ENCODE data around the gene MKRN2OS. TPM values are rescaled to one million over a fixed set of nuclear protein-coding genes. Genes with fewer than 3 reads are reported as not detected.
"Not testable (repeated sequence)": the region's sequence is repeated elsewhere in the genome, so short reads cannot be mapped to it uniquely, and the experiment has no call there.

Gene MKRN2OS
- total RNA-seq, 1 donor from 2014 or later: not detected

DNA sequence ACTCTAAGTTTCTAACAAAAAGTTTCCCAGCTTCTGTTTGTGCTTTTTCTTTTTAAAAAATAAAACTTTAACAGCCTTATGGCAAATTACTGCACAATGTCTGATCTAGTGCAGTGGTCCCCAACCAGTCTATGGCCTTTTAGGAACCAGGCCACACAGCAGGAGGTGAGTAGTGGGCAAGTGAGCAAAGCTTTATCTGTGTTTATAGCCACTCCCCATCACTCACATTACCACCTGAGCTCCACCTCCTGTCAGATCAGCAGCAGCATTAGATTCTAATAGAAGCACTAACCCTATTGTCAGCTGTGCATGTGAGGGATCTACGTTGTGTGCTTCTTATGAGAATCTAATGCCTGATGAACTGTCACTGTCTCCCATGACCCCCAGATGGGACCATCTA, 17.2 kb upstream of the MKRN2OS start:
- no peak for DNase-seq (ENCODE audit: extremely low read depth, low read depth, low spot score)

DNA sequence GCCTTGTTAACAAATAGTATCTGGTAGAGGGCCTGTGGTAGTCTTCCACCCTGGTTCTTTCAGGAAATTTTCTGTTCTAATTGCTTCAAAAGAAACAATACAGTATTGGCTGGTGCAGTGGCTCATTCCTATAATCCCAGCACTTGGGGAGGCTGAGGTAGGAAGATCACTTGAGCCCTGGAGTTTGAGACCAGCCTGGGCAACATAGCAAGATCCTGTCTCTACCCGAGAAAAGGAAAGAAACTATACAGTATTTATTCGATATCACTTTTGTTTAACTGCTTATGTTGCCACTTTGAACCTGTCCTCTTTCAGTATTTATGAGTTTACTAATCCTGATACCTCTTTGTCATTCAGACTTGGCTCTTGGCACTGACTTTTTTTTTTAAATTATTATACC, 16.1 kb upstream of the MKRN2OS start:
- no peak for DNase-seq (ENCODE audit: extremely low read depth, low read depth, low spot score)

GRCh38 chr3:12560505-12561190, 15.3 kb upstream of the MKRN2OS start:
- DNase-seq (ENCODE audit: extremely low read depth, low read depth, low spot score): no peak

- DNase-seq (ENCODE audit: extremely low read depth, low read depth, low spot score): no peak
Measured at GRCh38 chr3:12559520-12559919, 14.2 kb upstream of the MKRN2OS start.

- DNase-seq (ENCODE audit: extremely low read depth, low read depth, low spot score): no peak
Measured at GRCh38 chr3:12558706-12559105, 13.4 kb upstream of the MKRN2OS start.

DNA sequence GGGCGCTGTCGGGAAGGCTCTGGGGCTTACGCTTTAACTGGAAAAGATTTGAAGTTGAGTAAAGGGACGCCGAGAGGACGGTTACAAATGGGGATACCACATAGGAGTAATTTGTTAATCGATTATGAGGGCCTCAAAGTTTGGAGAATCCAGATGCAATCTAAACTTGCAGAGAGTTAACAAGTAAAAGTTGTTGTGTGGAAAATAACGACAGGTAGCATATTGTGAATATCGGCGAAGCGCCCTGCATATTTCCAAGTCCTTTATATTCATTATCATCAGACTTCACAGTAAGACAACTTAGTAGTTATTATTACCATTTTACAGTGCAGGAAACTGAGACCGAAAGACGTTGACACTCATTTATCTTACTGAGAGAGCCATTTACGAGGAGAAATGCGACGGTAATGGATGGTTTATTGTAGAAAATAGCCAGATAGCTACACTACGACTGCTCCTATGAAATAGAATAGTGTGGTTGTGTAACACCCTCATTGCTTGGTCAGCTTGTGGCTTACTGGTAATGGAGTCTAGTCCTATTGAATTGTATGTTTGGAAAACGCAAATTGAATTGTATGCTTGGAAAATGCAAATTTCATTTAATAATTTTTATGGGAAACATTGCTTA, 12.3 kb upstream of the MKRN2OS start:
- no peak for DNase-seq (ENCODE audit: extremely low read depth, low read depth, low spot score)

GRCh38 chr3:12556690-12557472, 11.6 kb upstream of the MKRN2OS start, which contains the start of gene MKRN2:
TSS of gene MKRN2 (plus strand) at chr3:12557087. CDS start at chr3:12557151, 64 bp downstream.
- peak; percentile 48 for DNase-seq (ENCODE audit: extremely low read depth, low read depth, low spot score)

GRCh38 chr3:12556314-12556689, 11.0 kb upstream of the MKRN2OS start:
- DNase-seq (ENCODE audit: extremely low read depth, low read depth, low spot score): no peak

DNA sequence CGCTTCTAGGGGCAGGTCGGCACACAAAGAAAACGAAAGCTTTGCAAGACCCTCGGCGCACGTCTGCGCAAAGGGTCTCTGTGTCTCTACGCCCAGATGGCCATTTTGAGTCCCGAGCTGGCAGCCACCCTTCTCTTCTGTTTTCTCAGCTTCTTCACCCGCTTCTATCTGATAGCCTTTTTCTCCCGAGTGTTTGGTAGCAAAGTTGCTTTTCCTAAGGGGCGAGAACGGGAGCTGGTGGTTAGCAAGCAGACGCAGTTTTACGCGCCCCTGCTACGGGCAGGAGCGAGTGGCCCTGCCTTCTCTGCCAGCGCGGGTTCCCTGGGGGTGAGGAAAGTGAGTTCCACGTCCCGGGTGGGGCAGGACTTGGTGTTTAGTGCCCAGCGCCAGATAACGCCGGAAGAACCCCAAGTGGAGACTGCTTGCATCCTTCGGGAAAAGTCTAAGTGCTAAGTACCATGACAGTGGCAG, 8.7 kb upstream of the MKRN2OS start:
- no peak for DNase-seq (ENCODE audit: extremely low read depth, low read depth, low spot score)

DNA sequence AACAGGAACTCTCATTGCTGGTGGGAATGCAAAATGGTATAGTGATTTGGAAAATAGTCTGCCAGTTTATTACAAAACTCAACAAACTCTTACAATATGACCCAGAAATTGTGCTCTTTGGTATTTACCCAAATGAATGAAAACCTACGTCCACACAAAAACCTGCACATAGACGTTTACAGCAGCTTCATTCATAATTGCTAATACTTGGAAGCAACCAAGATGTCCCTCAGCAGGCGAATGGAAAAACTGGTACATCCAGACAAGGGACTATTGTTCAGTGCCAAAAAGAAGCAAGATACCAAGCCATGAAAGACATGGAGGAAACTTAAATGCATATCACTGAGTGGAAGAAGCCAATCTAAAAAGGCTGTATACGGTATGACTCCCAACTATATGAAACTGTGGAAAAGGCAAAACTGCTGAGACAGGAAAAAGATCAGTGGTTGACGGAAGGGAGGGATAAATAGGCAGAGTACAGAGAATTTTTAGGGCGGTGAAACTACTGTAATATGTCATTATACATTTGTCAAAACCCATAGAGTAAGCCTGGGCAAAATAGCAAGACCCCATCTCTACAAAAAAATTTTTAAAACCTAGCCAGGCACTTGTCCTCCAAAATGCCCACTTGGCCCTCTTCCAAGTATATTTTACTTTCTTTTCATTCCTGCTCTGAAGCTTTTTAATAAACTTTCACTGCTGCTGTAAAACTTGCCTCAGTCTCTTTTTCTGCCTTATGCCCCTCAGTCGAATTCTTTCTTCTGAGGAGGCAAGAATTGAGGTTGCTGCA, 4.9 kb upstream of the MKRN2OS start:
- no peak for DNase-seq (ENCODE audit: extremely low read depth, low read depth, low spot score)

DNA sequence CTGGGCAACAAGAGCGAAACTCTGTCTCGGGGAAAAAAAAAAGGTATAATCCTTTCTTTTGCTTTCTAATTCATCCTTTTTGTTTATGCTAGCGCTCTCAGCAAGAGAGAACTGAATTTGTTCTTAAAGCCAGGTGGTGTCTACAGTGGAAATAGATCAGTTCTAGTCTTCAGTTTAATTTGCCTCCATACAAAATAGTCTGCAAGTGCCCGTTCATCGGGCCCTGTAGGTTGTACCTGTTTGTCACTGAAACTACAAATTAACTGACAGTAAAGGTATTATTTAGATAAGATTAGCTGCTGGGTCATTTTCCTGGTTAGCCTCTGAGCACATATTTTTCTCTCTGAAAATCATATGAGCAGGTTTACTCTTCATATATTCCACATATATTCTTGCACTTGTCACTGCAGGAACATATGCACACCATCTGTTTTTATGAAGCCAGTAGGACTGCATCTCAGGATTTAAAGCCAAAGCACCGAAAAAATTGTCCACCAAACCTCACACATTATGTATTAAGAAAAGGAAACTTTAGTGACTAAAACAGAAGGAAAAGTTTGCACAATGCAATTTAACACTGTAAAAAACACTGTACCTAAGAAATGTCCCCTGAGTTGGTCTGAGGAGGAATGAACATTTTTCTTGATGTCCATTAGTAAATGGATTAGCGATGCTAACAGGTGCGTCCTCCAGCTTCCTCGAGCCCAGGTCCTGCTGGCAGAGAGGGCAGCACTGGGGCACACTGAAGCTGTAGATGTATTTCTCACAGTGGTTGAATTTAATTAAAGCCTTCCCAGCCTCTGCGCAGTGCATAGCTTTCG, 437 bp downstream of the MKRN2OS start:
- DNase-seq (ENCODE audit: extremely low read depth, low read depth, low spot score): no peak

DNA sequence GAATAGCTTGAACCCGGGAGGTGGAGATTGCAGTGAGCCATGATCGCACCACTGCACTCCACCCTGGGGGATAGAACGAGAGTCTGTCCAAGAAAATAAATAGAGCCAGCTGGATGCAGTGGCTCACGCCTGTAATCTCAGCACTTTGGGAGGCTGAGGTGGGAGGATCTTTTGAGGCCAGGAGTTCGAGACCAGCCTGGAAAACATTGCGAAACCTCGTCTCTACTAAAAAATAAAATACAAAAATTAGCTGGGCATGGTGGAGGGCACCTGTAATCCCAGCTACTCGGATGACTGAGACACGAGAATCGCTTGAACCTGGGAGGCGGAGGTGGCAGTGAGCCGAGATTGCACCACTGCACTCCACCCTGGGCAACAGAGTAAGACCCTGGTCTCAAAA, 1.8 kb downstream of the MKRN2OS start:
- not testable (repeated sequence) for DNase-seq (ENCODE audit: extremely low read depth, low read depth, low spot score)

DNA sequence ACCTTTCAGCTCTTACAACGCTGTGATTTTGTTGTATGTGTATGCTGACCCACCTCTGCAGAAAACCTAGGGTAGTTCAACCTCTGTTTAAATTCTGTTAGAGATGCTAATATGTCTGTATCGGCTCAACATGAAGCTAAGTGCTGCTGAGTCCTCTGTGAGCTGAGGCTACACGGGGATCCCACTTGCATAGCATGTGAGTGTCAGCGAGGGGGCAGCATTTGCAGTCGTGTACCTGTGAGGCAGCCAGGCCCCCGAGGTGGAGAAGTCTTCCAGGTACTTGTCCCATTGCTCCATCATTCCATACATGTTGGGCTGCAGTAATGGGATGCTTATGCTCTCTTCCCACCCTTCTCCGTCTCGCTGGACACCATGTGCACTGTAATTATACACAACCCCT, 3.7 kb downstream of the MKRN2OS start:
- no peak for DNase-seq (ENCODE audit: extremely low read depth, low read depth, low spot score)

GRCh38 chr3:12536423-12536822, 8.9 kb downstream of the MKRN2OS start:
- no peak for DNase-seq (ENCODE audit: extremely low read depth, low read depth, low spot score)

DNA sequence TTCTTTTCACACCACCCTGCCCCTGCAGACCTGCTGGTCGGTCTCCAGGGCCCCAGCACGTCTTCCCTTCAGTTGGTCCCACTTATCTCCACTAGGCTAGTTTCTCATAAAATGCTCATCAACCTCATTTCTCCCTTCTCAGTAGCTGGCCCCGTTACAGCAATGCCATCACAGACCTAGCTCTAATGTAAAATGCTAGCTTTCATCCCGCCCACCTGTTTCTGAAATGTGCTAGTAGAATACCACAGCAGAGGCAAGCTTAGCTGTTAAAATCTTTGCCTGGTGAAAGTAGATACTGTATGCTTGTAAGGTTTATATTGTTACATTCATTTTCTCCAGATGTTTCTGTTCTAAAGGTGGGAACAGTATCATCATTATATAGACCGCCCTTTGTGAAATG, 13.1 kb downstream of the MKRN2OS start:
- no peak for DNase-seq (ENCODE audit: extremely low read depth, low read depth, low spot score)

- DNase-seq (ENCODE audit: extremely low read depth, low read depth, low spot score): no peak
Measured at GRCh38 chr3:12527757-12528143, 17.5 kb downstream of the MKRN2OS start.

DNA sequence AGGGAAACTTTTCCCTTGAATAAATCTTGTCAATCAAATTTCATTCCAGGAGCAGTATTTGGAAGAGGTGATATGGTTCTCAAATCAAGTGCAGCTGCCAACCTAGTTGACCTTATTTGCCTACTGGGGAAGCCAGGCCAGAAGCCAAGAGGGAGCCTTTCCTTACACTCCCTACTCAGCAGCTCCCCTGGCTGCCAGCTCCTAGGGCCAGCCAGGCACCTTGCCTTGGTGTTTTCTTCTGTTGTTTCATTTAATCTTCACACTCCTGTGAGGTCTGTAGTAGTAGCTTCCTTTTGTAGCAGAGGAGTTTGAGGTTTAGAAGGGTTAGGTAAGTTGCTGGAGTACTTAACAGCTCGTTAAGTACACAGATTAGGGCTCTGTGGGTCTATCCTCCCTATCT, 22.6 kb downstream of the MKRN2OS start:
- DNase-seq (ENCODE audit: extremely low read depth, low read depth, low spot score): no peak

DNA sequence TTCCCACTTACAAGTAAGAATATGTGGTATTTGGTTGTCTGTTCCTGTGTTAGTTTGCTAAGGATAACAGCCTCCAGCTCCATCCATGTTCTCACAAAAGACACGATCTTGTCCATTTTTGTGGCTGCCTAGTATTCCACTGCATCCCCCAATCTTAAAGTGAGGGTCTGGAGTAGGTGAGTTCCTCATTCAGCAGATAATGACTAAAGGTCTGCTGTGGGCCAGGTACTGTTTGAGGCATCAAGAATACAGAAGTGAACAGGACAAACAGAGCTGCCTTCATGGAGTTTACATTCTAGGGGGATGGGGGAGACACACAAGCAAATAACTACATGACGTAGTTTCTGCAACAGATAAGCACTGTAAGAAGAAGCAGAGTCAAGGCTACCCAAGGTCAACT, 24.3 kb downstream of the MKRN2OS start:
- DNase-seq (ENCODE audit: extremely low read depth, low read depth, low spot score): no peak

DNA sequence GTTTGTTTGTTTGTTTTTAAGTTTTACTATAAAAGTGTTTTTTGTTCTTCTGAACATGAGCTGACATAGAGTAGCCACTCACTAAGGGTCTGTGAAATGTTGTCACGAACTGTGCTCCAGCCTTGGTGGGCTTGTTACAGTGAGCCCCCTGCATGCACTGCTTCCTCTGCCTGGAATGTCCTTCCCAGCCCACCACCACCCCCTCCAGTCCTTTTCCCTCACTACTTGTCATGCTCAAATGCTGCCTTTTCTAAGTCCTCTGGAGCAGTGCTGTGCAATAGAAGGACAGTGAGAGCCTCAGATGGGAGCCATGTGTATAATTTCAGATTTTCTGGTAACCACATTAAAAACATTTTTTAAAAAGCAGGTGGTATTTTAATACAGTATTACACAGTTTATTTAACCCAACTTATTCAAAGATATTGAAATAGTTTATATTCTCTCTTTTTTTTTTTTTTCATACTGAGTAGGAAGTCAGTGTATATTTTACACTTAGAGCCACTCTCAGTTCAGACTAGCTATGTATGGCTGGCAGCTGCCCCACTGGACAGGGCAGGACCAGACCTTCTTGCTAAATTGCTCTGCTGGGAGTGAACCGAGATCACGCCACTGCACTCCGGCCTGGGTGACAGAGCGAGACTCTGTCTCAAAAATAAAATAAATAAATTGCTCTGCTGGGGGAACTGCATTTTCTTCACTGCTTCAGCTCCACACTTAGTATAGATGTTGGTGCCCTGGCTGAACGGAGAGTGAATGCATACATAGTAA, 26.9 kb downstream of the MKRN2OS start:
- no peak for DNase-seq (ENCODE audit: extremely low read depth, low read depth, low spot score)
